K562 (cell line): ENCODE results near the gene DOCK8.

Experiments used
- CGGBP1 ChIP-seq: fragments of 250-450 bp; sonication (Bioruptor Pico); IDR thresholded peaks from 2 replicates; pipeline ENCODE4 v1.9.0; 2021; ENCODE audit warnings: mild to moderate bottlenecking
- GABPA ChIP-seq: fragments of 200-800 bp; sonication (Bioruptor generic); conservative IDR thresholded peaks from 2 replicates; pipeline ENCODE4 v1.6.1; 2016; ENCODE audit warnings: low read depth, missing genetic modification characterization, missing compliant biosample characterization
- HDAC2 ChIP-seq: fragments of 450-650 bp; IDR thresholded peaks from 2 replicates; pipeline ENCODE4 v1.6.1; 2016; ENCODE audit warnings: mild to moderate bottlenecking
- JUNB ChIP-seq: fragments of 450-650 bp; formaldehyde crosslinking; conservative IDR thresholded peaks from 2 replicates; pipeline ENCODE4 v1.4.0; 2020; ENCODE audit warnings: mild to moderate bottlenecking
- KLF1 ChIP-seq: fragments of 450-650 bp; IDR thresholded peaks from 2 replicates; pipeline ENCODE4 v1.6.1; 2016; ENCODE audit warnings: missing genetic modification characterization, missing compliant biosample characterization
- POLR2A ChIP-seq: fragments of 450-650 bp; conservative IDR thresholded peaks from 2 replicates; pipeline ENCODE4 v1.6.1; 2016
- RCOR1 ChIP-seq, 2 experiments: IDR thresholded peaks; 2 replicates each; pipeline ENCODE4 v1.6.1; 2012; ENCODE audit warnings: low read depth in 2 of 2, low read length in 2 of 2, borderline replicate concordance in 1 of 2, improper control_type of control experiment in 1 of 2
- TF ChIP-seq, protein P1 (sequence below), 3 experiments: IDR thresholded peaks in 2 of 3; conservative IDR thresholded peaks in 1 of 3; 2 replicates each; pipeline ENCODE4 v1.5.1; 2011 to 2012; ENCODE audit warnings: low read length in 3 of 3, mild to moderate bottlenecking in 3 of 3, control low read depth in 2 of 3, improper control_type of control experiment in 1 of 3, inconsistent platforms in 1 of 3, low read depth in 1 of 3, mixed read lengths in 1 of 3, moderate library complexity in 1 of 3; ENCODE audit not compliant: insufficient read depth in 2 of 3

GRCh38 chr9:353077-353476 lies 138.4 kb downstream of the DOCK8 start:
- TF ChIP-seq, protein P1, sequence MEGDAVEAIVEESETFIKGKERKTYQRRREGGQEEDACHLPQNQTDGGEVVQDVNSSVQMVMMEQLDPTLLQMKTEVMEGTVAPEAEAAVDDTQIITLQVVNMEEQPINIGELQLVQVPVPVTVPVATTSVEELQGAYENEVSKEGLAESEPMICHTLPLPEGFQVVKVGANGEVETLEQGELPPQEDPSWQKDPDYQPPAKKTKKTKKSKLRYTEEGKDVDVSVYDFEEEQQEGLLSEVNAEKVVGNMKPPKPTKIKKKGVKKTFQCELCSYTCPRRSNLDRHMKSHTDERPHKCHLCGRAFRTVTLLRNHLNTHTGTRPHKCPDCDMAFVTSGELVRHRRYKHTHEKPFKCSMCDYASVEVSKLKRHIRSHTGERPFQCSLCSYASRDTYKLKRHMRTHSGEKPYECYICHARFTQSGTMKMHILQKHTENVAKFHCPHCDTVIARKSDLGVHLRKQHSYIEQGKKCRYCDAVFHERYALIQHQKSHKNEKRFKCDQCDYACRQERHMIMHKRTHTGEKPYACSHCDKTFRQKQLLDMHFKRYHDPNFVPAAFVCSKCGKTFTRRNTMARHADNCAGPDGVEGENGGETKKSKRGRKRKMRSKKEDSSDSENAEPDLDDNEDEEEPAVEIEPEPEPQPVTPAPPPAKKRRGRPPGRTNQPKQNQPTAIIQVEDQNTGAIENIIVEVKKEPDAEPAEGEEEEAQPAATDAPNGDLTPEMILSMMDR (IDR thresholded peaks at IDR 0.05 in 2 of 3, conservative IDR thresholded peaks at IDR 0.05 in 1 of 3; ENCODE audit: insufficient read depth in 2 of 3, low read depth in 1 of 3, low read length in 3 of 3), result no peak
- TF ChIP-seq KLF1 (tag) (no peak), HDAC2 (no peak), GABPA (tag) (no peak), RCOR1 (IDR thresholded peaks at IDR 0.05; ENCODE audit: borderline replicate concordance in 1 of 2, low read depth in 2 of 2, low read length in 2 of 2) (no peak), POLR2A (no peak), CGGBP1 (CRISPR knock-in tag) (no peak), JUNB (CRISPR knock-in tag) (no peak)
